GM23248 (cell line): ENCODE results near the gene ABHD12. TPM values are rescaled to one million over a fixed set of nuclear protein-coding genes. Genes with fewer than 3 reads are reported as not detected.
A peak's percentile ranks its signal among the peaks of the same experiment; 100 is the strongest.

Source experiments
- DNase-seq: peaks from one replicate; pipeline ENCODE4 v3.0.0-alpha.2; 2015
- H2AFZ ChIP-seq: fragments of 200-600 bp; sonication (generic); 2 replicates; pipeline ENCODE4 v1.6.1; 2016; ENCODE audit warnings: antibody characterized with exemption
- H3F3A ChIP-seq: fragments of 200-600 bp; sonication (generic); 2 replicates; pipeline ENCODE4 v1.6.1; 2016; ENCODE audit warnings: mild to moderate bottlenecking, antibody characterized with exemption, mixed run types; ENCODE audit not compliant: insufficient read depth
- H3K27ac ChIP-seq: fragments of 200-600 bp; sonication (generic); 2 replicates; pipeline ENCODE4 v1.5.1; 2016; ENCODE audit warnings: mild to moderate bottlenecking
- H3K27me3 ChIP-seq: fragments of 200-600 bp; sonication (generic); replicated peaks from 2 replicates; pipeline ENCODE4 v1.6.1; 2016; ENCODE audit warnings: mild to moderate bottlenecking; ENCODE audit not compliant: insufficient read depth
- H3K36me3 ChIP-seq: fragments of 200-600 bp; sonication (generic); 2 replicates; pipeline ENCODE4 v1.6.1; 2016; ENCODE audit warnings: low read depth, mild to moderate bottlenecking
- H3K4me1 ChIP-seq: fragments of 200-600 bp; sonication (generic); 2 replicates; pipeline ENCODE4 v1.6.1; 2016; ENCODE audit warnings: mild to moderate bottlenecking; ENCODE audit not compliant: insufficient read depth
- H3K4me2 ChIP-seq: fragments of 200-600 bp; sonication (generic); one replicate; pipeline ENCODE4 v1.6.1; 2016; ENCODE audit warnings: mild to moderate bottlenecking; ENCODE audit not compliant: unreplicated experiment
- H3K4me3 ChIP-seq: fragments of 200-600 bp; sonication (generic); 2 replicates; pipeline ENCODE4 v1.5.1; 2016; ENCODE audit warnings: mild to moderate bottlenecking
- H3K79me2 ChIP-seq: fragments of 200-600 bp; sonication (generic); 2 replicates; pipeline ENCODE4 v1.6.1; 2016; ENCODE audit warnings: mild to moderate bottlenecking; ENCODE audit not compliant: insufficient read depth
- H3K9ac ChIP-seq: fragments of 200-600 bp; sonication (generic); 2 replicates; pipeline ENCODE4 v1.6.1; 2016; ENCODE audit warnings: mild to moderate bottlenecking
- H3K9me2 ChIP-seq: fragments of 200-600 bp; sonication (generic); 2 replicates; pipeline ENCODE4 v1.6.1; 2016; ENCODE audit warnings: mixed run types, mild to moderate bottlenecking, moderate library complexity; ENCODE audit not compliant: insufficient read depth
- H3K9me3 ChIP-seq: fragments of 200-600 bp; sonication (generic); one replicate; pipeline ENCODE4 v1.6.1; 2017; ENCODE audit warnings: low read depth
- H4K20me1 ChIP-seq: fragments of 200-600 bp; sonication (generic); 2 replicates; pipeline ENCODE4 v1.6.0; 2016; ENCODE audit not compliant: insufficient read depth
- EZH2 ChIP-seq: fragments of 200-600 bp; sonication (generic); IDR thresholded peaks from 2 replicates; pipeline ENCODE4 v1.6.1; 2018; ENCODE audit warnings: antibody characterized with exemption, mild to moderate bottlenecking; ENCODE audit not compliant: insufficient read depth, poor library complexity, severe bottlenecking
- EZH2phosphoT487 ChIP-seq: fragments of 200-600 bp; sonication (generic); IDR thresholded peaks from 2 replicates; pipeline ENCODE4 v1.6.1; 2018; ENCODE audit warnings: antibody characterized with exemption, moderate library complexity, mild to moderate bottlenecking, low read depth; ENCODE audit not compliant: insufficient read depth
- WGBS, 2 experiments: methylation state at CpG; one replicate each; pipeline ENCODE4 v1.1.6; 2015 to 2017; ENCODE audit warnings: low lambda C conversion rate in 2 of 2, low coverage in 1 of 2; ENCODE audit errors: missing lambda C conversion rate in 2 of 2; 5-methylcytosine and 5-hydroxymethylcytosine counted together
- in situ Hi-C: fragments of 300-500 bp; cut with MboI; formaldehyde crosslinking; loops from 2 replicates; pipeline ENCODE4 v1.15.0; 2020
- polyA plus RNA-seq: library from polyadenylated mRNA; unstranded; fragments of >200 nt; fragmentation: Nextera tagmentation; extraction: Ambion mirVana; gene quantifications from 2 replicates; pipeline ENCODE4 v1.2.1, GENCODE V29; 2016
- total RNA-seq: library from RNA; depleted of rRNA; stranded (reverse); fragments of >200 nt; shearing (Covaris generic); gene quantifications from 2 replicates; pipeline ENCODE4 v1.2.3, GENCODE V29; 2014

Gene ABHD12
- total and polyA plus RNA-seq, 2 experiments from 2014 or later = 50.6 to 82.1 TPM

DNA sequence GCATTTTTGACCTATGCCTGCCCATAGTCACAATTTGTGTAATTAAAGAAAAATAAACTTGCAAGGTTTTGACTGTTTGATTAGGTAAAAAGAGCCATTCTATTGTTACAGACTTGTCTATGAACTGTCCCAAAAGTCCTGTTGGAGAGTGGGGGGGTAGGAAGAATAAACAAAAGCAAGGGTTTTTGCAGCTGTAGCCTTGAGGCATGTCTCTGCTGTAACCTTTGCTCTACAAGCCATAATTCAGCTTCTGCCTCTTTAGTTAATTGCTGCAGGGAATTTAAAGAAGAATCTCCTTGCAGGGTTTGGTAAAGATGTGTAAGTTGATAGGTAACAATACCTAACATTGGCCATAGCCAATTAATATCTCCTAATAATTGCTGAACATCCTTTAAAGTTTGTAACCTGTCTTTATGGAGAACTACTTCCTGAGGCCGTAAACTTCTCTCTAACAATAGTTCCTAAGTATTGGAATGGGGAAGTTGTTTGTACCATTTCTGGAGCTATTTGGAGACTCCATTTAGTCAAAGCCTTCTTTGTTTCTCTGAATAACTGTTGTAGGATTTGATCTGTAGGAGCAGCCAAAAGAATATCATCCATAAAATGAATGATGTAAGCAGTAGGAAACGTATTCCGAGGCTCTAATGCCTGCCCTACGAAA lies 7.9 kb upstream of the ABHD12 start:
- no peak for DNase-seq
- Histone ChIP-seq H3K27me3 (no peaks in the 10 kb centered on the region), H4K20me1 (no peaks in the 10 kb centered on the region), H2AFZ (peak overlapping the region; percentile 24), H3K36me3 (no peaks in the 10 kb centered on the region), H3K4me1 (peaks cover 11% of the 10 kb centered on the region), H3K27ac (peak overlapping the region; percentile 3; the same call in 1 of the 2 replicates), H3K79me2 (no peaks in the 10 kb centered on the region), H3K4me2 (no peak overlapping the region), H3K4me3 (no peak overlapping the region), H3K9me3 (no peaks in the 10 kb centered on the region), H3F3A (peaks cover 17% of the 10 kb centered on the region), H3K9ac (no peak overlapping the region; the same call in 1 of the 2 replicates), H3K9me2 (no peaks in the 10 kb centered on the region)
- in situ Hi-C loops = no loop called here
- no peak for TF ChIP-seq EZH2phosphoT487
- no peak for TF ChIP-seq EZH2
- 57 to 60% methylated on average over 4 of the region's 4 CpGs for WGBS, 2 experiments

DNA sequence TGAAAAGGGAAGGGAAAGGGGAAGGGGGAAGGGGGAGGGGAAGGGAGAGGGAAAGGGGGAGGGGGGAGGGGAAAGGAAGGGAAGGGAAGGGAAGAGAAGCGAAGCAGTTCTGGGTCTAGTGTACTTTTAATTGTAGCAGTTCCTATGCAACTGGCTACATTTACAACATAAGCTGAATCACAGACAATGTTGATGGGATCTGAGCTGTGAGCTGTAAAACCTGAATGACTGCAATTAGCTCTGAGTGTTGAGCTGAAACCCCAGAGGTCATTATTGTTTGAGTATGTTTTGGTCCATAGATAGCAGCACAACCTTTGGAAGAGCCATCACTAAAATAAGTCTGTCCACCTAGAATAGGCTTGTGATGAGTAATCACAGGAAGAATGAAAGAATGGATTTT lies 7.2 kb upstream of the ABHD12 start:
- H4K20me1 ChIP-seq = no peaks in the 10 kb centered on the region
- peak overlapping the region; percentile 33; the same call in 1 of the 2 replicates for H3K9ac ChIP-seq
- H3K4me2 ChIP-seq = no peak overlapping the region
- no peaks in the 10 kb centered on the region for H3K27me3 ChIP-seq
- no peaks in the 10 kb centered on the region for H3K9me2 ChIP-seq
- WGBS, 2 experiments = 37% methylated on average over 1 of the region's 1 CpG; no CpG with 5 or more reads in 1 of the 2 experiments
- peak; percentile 36 for DNase-seq
- TF ChIP-seq EZH2 (no peak), EZH2phosphoT487 (no peak)
- no peak overlapping the region for H2AFZ ChIP-seq
- in situ Hi-C loops = no loop called here
- peak overlapping the region; percentile 3; the same call in 1 of the 2 replicates for H3K27ac ChIP-seq
- H3K9me3 ChIP-seq = no peaks in the 10 kb centered on the region
- H3K79me2 ChIP-seq = no peaks in the 10 kb centered on the region
- no peak overlapping the region for H3K4me3 ChIP-seq
- H3F3A ChIP-seq = peaks cover 17% of the 10 kb centered on the region
- no peaks in the 10 kb centered on the region for H3K36me3 ChIP-seq
- H3K4me1 ChIP-seq = peaks cover 11% of the 10 kb centered on the region

DNA sequence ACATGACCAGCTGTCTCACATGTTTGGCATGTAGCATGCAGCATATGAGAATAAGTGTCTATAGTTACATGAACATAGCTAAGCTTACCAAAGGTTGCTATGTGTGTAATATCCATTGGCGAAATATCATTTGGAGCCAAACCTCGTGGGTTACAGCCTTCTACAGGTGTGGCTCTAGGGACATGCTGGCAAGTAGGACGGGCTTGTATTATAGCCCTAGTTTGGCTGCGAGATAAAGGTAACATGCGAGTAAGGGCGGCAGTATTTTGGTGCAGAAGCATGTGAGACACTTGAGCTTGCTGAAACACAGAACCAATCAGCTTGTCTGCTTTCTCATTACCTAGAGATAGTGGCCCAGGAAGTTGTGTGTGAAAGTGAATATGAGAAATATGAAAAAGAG lies 6.5 kb upstream of the ABHD12 start:
- Histone ChIP-seq H3K27ac (no peak overlapping the region), H3K4me3 (no peak overlapping the region), H3K9ac (no peak overlapping the region), H3K36me3 (no peaks in the 10 kb centered on the region), H3K79me2 (no peaks in the 10 kb centered on the region), H2AFZ (no peak overlapping the region), H3K9me3 (no peaks in the 10 kb centered on the region), H4K20me1 (no peaks in the 10 kb centered on the region), H3K27me3 (no peaks in the 10 kb centered on the region), H3K9me2 (no peaks in the 10 kb centered on the region), H3K4me1 (peaks cover 11% of the 10 kb centered on the region), H3F3A (peaks cover 17% of the 10 kb centered on the region), H3K4me2 (no peak overlapping the region)
- DNase-seq = no peak
- in situ Hi-C loops = no loop called here
- no peak for TF ChIP-seq EZH2
- TF ChIP-seq EZH2phosphoT487 = no peak
- 76 to 81% methylated on average over 6 of the region's 6 CpGs for WGBS, 2 experiments

DNA sequence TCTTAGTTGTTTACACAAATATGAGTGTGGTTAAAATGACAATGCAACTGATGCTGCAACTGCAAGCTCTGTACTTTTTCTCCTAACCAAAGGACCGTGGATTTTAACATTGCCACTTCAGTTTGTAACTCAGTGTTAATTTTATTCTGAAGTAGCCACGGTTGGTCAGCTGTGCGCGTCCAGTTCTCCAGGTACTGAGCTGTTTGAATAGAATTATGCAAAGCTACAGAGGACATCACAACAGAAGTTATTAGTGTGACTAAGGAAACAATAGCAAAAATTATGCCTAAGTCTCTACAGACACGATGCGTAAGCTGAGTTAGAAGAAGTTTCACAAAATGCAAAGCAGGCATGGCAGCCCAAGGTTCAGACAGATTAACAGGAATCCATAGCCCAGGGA lies 4.4 kb upstream of the ABHD12 start:
- Histone ChIP-seq H3K27me3 (no peaks in the 10 kb centered on the region), H3K36me3 (no peaks in the 10 kb centered on the region), H3K4me3 (no peak overlapping the region), H4K20me1 (no peaks in the 10 kb centered on the region), H3K27ac (no peak overlapping the region), H3K9me3 (no peaks in the 10 kb centered on the region), H3K9me2 (no peaks in the 10 kb centered on the region), H3K4me1 (peaks cover 11% of the 10 kb centered on the region), H3K9ac (no peak overlapping the region), H3K4me2 (no peak overlapping the region), H3F3A (peaks cover 17% of the 10 kb centered on the region), H2AFZ (no peak overlapping the region), H3K79me2 (no peaks in the 10 kb centered on the region)
- WGBS, 2 experiments = 90% methylated on average over 6 of the region's 6 CpGs
- TF ChIP-seq EZH2phosphoT487 (no peak), EZH2 (no peak)
- in situ Hi-C loops = no loop called here
- DNase-seq = no peak
